Measurements from ENCODE around the gene ZNF497.

DNA sequence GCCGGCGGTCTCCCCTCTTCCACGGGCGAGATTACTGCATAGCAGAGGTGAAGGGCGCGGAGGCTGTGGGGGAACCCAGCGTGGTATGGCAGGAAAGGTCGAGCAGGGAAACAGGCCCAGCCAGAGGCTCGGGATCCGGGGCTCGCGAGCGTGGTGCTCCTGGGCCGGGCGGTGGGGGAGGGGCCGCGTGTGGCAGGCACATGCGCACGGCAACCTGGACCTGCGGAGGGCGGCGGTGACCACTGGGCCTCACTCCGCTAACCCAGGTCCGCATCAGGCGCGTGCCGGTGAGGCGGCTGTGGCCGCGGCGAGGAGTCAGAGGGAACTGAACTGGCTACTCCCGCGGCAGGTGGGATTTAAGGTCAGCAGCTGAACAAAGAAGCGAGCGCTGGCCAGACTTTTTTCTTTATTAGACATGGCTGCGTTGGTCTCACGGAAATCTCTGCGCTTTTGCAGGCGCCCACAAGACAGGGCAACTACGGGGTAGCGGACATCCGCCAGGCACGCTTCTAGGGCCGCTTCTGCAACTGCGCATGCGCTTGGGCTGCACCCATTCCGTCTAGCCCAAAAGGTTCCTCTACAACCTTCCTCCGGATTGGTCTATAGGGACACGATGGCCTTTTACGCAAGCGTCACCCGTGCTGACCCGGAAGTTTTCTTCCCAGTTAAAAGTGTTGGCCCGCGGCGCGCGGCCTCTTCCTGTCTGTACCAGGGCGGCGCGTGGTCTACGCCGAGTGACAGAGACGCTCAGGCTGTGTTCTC lies 24.2 kb upstream of the ZNF497 start, which contains the start of gene RPS5:
- TF ChIP-seq CTCF (IDR thresholded peaks at IDR 0.05; ENCODE audit: poor library complexity) (no peak), EZH2phosphoT487 (IDR thresholded peaks at IDR 0.05; ENCODE audit: low read depth, severe bottlenecking, unreplicated experiment) (no peak)

All from hepatocyte (in vitro differentiated cells).